ENCODE measurements around the gene SGPL1.
"Not testable (repeated sequence)": the region's sequence is repeated elsewhere in the genome, so short reads cannot be mapped to it uniquely, and the experiment has no call there.

DNA sequence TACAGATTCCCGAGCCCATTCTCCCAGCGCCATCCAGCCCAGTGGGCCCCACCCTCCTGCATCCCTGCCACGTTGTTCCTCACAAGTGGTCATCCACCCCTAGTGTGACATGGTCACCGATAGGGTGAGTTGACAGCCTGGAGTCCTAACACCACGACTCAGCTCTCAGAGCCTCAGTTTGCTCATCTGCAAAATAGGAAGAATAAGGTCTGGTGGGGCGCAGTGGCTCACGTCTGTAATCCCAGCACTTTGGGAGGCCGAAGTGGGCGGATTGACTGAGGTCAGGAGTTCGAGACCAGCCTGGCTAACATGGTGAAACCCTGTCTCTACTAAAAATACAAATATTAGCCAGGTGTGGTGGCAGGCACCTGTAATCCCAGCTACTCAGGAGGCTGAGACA, 104.2 kb downstream of the SGPL1 start:
- TF ChIP-seq, protein P1, sequence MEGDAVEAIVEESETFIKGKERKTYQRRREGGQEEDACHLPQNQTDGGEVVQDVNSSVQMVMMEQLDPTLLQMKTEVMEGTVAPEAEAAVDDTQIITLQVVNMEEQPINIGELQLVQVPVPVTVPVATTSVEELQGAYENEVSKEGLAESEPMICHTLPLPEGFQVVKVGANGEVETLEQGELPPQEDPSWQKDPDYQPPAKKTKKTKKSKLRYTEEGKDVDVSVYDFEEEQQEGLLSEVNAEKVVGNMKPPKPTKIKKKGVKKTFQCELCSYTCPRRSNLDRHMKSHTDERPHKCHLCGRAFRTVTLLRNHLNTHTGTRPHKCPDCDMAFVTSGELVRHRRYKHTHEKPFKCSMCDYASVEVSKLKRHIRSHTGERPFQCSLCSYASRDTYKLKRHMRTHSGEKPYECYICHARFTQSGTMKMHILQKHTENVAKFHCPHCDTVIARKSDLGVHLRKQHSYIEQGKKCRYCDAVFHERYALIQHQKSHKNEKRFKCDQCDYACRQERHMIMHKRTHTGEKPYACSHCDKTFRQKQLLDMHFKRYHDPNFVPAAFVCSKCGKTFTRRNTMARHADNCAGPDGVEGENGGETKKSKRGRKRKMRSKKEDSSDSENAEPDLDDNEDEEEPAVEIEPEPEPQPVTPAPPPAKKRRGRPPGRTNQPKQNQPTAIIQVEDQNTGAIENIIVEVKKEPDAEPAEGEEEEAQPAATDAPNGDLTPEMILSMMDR (optimal IDR thresholded peaks at IDR 0.05 in 1 of 3, IDR thresholded peaks at IDR 0.05 in 1 of 3, conservative IDR thresholded peaks at IDR 0.05 in 1 of 3; ENCODE audit: extremely low read depth in 1 of 3, insufficient read depth in 2 of 3, low read length in 3 of 3), result not testable (repeated sequence)
- TF ChIP-seq EZH2 (IDR thresholded peaks at IDR 0.05; ENCODE audit: low read length), result not testable (repeated sequence)
